Measurements from ENCODE around the gene PRXL2B.
"Not testable (repeated sequence)": the region's sequence is repeated elsewhere in the genome, so short reads cannot be mapped to it uniquely, and the experiment has no call there.

The PRXL2B gene, protein sequence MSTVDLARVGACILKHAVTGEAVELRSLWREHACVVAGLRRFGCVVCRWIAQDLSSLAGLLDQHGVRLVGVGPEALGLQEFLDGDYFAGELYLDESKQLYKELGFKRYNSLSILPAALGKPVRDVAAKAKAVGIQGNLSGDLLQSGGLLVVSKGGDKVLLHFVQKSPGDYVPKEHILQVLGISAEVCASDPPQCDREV

DNA sequence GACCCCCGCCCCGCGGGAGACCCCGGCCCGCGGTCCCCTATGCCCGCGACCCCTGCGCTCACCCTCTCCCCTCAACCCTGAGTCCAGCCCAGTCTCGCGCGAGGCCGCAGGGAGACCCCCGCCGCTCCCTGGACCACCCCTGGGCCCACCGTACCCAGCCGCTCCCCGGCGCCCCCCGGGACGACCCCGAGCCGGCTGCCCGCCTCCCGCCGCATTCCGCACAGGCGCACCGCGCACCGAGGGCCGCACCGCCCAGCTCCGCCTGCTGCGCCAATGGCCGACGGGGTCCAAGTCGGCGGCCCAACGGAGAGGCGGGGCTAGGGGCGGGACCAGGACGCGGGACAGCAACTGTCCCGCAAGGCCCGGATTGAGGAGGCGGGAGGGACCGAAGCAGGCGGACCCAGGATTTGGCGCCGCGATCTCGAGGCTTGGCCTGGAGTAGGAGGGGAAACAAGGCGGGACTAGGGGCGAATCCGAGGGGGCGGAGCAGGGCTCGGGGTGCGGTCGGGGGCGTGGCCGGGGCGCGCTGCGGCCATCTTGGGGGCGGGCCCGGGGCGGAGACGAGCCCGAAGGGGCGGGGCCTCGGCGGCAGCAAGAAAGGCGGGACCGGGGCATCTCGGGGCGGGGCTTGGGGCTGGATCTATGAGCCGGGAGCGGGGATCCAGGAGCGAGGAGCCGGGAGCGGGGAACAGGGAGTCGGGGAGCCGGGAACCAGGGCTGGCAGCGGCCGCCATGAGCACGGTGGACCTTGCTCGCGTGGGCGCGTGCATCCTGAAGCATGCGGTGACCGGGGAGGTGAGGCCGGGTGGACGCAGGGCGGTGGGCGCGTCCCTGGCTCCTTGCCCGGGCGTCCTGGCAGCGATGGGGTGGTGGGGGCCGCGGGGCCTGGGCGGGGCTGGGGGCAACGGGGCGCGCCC is at the start of gene PRXL2B:
TSS of gene PRXL2B (plus strand) at position 624 of the 917 bp plus-strand sequence. CDS start at position 733, 109 bp downstream.
- DNase-seq: peak; percentile 95 to 98 (median 96)

DNA sequence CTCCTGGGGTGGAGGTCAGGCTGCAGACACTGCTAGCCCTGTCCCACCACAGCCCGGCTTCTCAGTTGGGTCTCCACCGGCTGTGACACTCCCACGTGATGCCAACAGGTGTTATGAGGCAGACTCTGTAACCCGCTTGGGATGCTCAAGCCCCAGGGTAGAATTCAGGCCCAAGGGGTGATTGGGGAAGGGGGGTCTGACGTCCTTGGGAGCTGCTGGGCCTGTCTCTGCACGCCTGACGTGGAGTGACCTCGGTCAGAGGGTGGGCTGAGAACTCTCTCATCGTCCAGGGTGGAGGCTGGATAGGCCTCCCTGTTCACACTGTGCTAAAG is 48.8 kb upstream of the PRXL2B start:
- no peak for DNase-seq

DNA sequence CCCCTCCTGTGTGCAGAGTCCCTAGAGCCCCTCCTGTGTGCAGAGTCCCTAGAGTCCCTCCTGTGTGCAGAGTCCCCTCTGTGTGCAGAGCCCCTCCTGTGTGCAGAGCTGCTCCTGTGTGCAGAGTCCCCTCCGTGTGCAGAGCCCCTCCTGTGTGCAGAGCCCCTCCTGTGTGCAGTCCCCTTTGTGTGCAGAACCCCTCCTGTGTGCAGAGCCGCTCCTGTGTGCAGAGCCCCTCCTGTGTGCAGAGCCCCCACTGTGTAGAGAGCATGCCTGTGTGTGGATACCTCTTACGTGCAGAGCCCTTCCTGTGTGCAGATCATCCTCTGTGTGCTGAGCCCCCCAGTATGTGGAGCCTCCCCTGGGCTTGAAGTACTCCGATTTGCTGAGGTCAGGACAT is 48.2 kb upstream of the PRXL2B start:
- DNase-seq: no peak

DNA sequence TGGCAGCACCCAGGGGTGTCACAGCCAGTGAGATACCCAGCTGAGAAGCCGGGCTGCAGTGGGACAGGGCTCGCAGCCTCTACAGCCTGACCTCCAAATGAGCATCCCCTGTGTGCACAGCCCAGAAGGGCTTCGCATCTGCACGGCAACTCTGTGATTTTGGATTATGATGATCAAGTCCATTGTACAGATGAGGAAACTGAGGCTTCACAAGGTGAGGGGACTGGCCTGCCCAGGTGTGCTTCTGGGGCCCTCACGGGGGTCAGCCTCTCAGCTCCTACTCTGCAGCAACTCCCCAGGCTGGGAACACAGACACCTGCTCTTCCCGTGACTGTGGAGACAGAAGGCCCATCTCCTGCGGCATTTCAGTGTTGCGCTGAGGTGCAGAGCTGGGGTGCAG is 47.7 kb upstream of the PRXL2B start:
- DNase-seq: no peak

DNA sequence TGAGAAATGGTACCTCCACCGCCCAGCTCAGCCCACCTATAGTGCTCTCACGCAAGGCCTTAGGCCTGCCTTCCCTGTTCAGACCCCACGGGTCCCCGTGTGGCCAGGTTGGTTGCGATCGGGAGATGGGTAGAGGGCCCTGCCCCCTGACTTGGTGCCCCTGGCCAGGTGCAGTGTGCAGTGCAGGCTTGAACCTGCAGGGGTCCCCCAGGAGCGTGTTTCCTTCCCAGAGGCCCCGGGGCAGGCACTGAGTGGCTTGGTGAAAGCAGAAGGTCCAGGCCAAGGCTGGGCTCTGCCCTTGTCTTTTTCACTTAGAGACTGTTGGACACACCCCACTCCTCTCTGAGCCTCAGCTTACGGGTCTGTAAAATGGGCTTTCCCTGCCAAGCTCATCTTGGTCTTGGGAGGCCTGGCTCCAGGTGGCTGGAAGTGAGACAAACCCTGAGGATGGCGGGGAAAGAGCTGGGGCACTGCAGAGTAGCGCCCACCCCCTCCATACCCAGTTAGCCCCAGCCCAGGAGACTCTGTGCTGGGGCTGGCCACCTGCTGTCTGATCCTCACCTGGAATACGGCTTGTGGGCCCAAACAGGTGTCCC is 47.2 kb upstream of the PRXL2B start:
- peak in 1 of 4 experiments; percentile 31 for DNase-seq

DNA sequence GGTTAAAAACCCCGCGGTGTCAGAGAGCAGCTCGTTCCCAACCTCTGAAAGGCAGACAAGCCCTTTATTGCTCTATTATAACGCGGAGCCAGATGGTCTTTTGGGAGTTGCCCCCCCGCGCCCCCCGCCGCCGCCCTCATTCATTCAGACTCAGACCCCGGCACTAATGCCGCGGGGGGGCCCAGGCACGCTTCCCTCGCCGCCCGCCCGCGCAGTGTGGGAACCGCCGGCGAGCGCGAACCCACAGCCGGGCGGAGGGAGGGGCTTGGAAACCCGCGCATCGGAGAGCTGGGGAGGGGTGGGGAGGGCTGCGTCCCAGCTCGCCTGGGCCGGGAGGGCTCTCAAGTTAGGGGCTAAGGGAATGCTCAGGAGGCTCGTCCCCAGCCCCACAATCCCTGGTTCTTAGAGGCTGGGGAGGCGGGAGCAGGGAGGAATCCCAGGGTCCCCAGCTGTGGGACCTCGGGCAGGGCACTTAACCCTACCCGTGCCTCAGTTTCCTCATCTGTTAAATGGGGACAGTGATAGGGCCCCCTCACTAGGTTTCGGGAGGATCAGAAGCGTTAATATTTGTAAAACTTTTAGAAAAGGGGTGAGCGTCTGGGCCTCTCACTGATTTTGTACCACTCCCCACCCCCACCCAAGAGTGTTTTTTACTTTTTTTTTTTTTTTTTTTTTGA is 45.6 kb upstream of the PRXL2B start:
- DNase-seq: no peak

DNA sequence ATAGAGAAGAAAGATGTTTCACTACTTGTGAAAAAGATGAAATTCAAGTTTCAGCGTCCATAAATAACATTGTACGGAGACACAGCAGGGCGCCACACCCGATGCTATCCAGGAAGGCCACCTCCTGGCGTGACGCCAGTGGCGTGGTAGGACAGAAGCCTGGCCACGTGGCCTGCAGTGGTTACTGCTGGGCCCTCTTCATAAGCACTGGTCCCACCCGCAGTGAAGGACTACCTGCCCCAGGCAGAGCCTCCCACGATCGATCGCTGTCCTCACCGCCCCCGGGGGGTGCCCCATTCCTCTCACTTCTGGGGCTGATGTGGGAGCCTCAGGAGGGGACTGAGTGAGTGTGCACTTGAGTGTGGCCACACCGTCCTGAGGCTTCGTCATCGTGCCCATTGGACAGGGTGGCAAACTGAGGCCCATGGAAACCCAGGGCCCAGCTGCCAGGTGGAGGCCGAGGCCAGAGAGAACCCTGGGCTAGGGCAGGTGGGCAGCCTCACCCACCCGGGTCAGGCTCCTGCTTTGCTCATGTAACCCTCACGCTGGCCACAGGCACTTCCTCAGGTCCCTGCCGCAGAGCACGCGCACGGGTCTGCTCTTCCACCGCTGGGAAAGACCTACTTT is 44.8 kb upstream of the PRXL2B start:
- DNase-seq: no peak

DNA sequence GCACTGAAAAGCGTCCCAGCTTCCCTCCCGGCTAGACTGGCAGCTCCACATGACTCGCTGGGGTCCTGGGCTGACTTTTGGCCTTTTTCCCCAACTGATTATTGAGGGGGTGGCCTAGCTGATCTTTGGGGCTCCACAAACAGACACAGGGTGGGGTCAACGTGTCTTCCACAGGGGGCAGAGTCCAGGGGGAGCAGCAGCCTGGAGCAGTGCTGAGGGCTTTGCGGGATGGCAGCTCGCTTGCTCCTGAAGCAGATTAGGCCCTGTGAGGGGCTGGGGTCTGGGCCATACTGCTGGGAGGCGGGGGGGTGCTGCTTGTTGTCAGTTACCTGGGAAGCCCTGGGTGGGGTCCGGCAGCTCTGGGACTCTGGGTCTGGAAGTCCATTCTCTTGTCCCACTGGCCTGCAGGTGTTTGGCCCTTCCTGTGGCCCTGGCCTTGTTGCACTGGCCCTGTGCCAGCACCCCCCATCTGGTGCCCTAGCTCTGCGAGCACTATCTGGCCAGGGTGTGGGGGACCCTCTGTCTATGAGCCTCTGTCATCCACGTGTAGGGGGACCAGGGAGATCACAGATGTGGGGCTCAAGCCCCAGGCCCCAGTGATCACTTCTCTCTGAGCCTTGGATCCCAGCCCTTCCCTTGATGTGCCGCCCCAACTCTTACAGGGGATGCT is 44.2 kb upstream of the PRXL2B start:
- DNase-seq: no peak

DNA sequence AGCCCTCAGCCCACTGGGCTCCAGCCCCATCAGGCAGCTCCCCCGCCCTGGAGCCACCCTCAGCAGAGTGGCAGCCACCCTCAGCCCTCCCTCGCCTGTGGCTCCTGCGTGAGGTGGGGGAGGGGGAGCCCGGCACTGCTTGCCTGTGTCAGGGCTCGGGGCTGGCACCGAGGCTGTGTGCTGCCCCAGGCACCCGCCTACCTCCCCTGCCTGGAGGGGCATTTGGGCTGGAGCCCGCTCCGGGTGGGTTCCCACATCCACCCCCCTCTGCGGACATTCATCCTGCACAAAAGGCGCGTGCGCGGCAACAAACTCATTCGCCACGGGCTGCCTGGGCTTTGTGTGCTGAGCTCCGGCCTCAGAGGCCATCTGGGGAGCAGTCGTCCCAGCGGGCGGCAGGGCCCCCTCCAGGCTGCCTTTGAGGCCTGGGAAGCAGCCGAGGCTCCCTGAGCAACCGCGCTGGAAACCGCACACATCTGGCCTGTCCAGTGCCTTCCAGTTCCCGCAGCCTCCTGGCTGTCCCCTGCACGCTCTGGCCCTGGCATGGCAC is 43.0 kb upstream of the PRXL2B start:
- DNase-seq: peak in 2 of 4 experiments; percentile 43 to 67

DNA sequence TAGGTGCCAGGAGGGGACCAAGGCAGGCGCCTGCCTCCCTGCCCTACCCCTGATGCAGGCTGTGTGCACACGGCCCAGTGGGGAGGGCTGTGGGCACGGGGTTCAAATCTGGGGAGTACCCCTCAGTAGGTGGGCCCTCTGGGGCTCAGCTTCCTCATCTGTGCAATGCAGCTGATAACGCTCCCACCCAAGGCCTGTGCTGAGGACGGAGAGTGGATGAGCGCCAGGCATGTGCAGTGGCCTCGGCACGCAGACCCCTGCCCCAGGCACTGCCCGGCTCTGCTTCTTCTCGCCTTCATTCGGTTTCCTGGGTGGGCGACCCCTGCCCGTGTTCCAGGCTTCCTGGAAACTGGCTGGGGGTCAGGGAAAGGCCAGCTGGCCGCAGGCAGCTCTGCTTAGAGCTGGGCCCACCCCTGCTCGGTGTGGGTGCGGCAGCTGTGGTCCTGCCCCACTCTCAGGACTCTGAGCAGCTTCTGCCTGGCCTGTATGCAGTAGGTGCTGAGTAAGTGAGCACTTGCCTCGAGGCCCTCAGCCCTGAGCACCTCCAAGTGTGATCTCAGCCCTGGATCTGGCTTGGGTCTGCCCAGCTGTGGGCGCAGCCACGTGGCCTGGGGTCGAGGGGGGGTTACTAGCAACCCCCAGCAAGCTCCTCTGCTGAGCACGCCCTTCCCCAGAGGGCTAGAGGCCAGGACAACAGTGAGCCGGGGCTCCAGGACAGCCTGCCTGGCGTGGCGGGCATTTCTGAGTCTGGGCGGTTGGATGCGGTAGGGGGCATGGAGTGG is 42.3 kb upstream of the PRXL2B start:
- no peak for DNase-seq

DNA sequence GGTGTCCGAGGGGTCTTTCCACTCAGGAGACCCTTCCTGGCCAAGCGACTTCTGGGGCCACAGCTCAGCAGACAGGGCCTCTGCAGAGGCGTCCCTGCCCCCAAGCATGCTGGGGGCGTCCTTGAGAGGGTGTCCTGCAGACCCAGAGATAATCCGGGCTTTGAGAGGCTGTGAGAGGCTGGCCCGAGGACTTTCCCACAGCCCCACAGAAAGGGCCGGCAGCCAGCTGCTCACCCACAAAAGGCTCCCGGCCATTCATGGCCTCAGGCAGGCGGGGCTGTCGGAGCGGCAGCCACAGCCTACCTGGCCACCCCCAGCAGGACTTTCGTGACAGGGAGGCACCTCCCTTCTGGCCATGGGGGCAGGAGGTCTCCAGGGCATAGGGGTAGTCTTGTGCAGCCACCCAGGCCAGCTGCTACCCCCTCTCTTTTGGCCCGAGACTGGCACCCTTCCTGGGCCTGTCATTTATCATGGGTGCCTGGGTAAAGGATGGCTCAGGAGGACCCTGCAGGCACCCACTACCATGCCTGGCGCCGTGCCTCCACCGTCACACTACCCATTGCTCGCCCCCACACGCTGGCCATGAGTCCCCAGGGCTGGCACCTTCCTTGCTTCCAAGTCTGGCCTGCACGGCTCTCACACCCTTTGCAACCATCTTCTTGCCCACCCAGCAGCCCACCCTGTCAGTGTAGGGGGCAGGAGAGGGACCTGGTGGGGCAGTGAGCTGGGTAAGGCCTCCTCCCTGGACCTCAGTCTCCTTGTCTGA is 41.5 kb upstream of the PRXL2B start:
- DNase-seq: no peak

DNA sequence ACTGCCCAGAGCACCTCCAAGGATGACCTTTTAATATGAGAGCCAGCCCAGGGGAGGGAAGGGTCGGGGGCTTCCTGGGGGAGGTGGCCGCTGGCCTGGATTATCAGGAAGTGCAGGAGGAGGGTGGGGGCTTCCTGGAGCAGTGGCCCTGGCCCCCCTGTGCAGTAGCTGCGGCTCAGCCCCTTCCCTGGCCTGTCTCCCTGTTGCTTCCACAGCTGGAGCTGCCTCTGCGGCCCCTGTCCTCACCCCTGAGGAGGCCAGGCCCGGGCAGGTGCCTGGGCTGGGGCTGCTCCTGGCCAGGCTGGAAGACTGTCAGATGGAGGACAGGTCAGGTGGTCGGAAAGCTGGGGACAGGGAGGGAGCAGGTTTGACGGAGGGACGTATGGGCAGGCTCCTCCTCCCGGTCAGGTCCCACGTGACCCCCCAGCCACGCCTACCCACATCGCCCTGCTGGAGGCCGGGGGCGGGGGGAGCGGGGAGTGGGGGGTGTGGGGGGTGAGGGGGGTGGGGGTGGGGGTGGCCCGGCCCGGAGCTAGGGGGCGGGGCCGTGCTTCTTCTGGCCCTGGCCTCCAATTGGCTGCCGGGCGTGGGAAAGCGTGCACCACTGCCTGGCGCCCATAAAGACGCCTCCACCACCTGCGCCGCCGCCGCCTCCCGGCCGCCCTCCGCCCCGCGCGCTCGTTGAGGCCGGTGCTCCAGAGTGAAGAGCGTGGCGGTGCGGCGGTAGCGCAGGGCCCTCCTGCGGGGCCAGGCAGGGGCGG is 40.6 kb upstream of the PRXL2B start:
- peak; percentile 47 to 88 (median 64) for DNase-seq

DNA sequence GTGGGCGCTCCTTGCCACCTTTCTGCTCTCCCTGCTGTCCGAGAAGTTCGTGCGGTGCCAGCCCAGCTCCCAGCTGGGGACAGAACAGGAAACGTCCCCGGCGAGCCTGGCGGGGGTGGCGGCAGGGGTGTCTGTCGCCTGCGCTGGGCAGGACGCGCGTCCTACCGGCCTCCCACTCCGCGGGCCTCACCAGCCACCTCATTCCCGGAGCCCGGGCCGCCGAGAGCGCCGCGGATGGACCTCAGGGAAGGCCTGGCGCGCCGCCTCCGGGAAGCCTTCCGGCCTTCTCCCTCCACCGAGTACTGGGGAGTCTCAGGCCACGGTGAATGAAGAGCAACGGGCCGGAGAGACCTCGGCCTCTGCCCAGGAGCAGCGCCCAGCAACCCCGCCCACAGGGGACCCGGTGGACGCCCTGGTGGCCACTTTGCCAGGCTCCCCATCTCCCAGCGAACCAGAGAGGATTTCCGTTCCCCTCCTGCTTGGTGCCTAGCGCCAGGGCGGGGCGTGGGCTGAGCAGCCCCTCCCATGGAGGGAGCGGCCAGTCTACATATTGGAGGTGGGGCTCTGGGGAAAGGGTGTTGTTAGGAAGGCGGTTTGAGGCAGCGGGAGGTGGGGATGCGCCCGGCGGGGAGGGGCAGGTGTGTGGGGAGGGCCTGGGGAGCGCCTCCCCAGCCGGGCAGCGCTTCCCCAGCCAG is 39.9 kb upstream of the PRXL2B start:
- DNase-seq: peak in 3 of 4 experiments; percentile 28 to 71 (median 61)

DNA sequence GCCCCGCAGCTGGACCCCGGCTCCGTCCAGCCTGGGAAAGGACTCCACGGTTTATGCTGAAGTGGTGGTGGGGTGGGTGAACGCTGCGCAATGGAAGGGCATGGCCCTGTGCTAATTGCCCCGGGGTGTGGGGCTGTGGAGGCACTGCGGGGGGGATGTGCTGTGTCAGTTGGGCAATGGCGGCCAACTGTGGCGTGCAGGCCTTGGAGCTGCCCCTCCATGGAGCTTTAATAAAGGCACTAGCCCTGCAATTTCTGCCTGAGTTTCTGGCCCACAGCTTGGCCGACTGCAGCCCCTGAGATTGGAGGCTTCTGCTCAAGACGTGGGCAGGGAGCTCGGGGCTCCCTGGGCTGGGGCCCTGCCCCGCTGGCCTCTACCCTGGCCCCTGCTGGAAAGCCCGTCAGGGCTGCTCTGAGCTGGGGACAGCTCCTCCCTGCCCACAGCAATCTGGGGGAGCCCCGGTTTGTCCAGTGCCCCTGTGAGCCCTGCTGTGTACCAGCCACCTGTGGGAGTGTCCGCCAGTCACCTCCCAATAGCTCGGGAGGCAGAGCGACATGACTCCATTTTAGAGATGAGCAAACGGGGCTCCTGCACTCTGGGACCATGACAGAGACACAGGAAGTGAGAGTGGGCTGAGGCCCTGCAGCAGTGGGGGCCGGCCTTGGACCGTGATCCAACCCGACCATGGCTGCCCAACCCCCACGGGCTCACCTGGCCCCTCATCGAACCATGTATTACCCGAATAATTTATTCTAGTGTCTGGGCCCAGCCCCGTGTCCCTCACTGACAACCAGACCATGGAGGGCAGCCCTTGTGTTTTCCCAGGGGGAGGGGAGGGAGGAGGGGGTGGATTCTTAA is 39.1 kb upstream of the PRXL2B start:
- DNase-seq: peak in 2 of 4 experiments; percentile 47 to 61

DNA sequence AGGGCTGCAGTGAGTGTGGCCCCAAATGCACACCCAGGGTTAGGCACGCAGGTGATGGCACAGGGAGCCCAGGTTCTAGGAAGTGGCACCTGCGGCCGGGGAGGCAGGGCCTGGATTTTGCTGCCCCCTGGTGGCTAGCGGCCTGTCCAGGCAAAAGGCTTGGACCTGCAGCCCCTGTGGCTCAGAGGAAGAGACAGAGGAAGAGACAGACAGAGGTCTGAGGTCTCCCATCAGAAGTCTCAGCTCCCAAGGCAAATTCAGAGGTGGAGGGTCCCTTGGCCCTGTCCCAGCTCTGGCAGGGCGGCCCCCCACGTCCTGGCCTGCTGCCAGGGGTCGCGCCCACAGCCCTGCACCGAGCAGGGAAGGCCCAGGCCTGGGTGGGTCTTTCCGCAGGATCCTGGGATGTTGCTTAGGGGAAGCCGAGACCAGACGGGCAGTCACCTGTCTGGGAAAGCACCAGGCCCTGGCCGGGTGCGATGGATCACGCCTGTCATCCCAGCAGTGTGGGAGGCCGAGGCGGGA is 38.4 kb upstream of the PRXL2B start:
- DNase-seq: peak; percentile 41 to 75 (median 67)

DNA sequence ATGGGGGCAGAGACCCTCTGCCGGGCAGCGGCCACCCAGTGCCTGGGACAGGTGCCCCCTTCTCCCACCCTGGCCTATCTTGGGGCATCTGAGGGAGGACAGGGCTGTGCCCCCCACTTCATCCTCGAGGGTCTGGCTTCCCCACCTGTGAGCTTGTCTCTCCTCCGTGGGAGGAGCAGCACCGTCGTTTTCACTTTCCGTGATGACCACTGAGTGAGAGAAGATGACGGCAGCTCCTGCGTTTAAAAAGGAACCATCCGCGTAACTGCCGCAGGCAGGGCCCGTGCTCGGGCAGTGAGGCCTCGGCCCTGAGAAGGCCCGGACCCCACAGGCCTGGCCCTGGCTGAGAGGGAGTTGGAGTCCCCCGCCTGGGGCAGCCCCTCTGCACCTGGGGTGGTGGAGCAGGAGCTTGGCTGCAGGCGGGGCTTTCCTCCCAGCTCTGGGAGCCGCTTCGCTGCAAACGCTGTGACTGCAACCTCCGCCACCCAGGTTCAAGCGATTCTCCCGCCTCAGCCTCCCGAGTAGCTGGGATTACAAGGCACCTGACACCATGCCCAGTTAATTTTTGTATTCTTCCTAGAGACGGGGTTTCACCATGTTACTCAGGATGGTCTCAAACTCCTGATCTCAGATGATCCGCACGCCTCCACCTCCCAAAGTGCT is 37.1 kb upstream of the PRXL2B start:
- DNase-seq: not testable (repeated sequence)

DNA sequence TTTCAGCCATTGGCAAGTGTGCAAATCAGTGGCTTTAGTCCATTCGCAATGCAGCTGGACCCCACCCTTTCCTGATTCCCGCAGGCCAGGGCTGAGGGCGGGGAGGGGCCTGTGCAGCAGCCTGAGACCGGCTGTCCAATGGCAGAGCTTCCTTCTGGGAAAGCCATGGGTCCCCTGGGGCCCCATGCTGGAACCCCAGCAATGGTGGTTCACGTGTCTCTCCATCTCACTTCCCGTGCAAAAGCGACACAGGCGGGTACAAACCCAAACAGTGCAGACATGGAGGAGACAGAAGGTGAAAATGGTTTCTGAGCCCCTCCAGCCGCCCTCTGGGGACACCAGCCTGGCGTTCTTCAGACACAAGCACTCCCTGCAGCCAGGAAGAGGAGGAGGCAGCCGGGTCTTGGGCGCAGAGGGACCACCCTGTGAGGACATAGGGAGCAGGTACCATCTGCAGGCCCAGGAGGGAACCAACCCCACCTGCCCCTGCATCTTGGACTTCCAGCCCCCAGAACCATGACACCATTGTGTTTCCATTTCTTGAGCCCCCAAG is 36.2 kb upstream of the PRXL2B start:
- DNase-seq: not testable (repeated sequence)

Measured in activated naive CD4-positive, alpha-beta T cell (primary cell).